NCI-H1092 treated with DMSO at 0.1 percent for 48 hours (cell line): Measurements from ENCODE around the gene CLK3.
A peak's percentile ranks its signal among the peaks of the same experiment; 100 is the strongest.
"Not testable (repeated sequence)": the region's sequence is repeated elsewhere in the genome, so short reads cannot be mapped to it uniquely, and the experiment has no call there.

Source experiments
- DNase-seq: peaks from one replicate; lab custom pipeline; 2025; lab: John Stamatoyannopoulos, UW

The CLK3 gene

GRCh38 chr15:74642348-74642733 is 26.7 kb downstream of the CLK3 start:
- no peak for DNase-seq

GRCh38 chr15:74642734-74643664 is 27.4 kb downstream of the CLK3 start:
- no peak for DNase-seq

- DNase-seq: no peak
Measured at GRCh38 chr15:74643665-74644204, 28.1 kb downstream of the CLK3 start.

GRCh38 chr15:74646480-74646879 is 30.8 kb downstream of the CLK3 start:
- DNase-seq: no peak

- DNase-seq: no peak
Measured at GRCh38 chr15:74648051-74648842, 32.6 kb downstream of the CLK3 start.

- peak; percentile 73 for DNase-seq
Measured at GRCh38 chr15:74651242-74651741, 35.7 kb downstream of the CLK3 start.

- DNase-seq: no peak
Measured at GRCh38 chr15:74653426-74654102, 37.9 kb downstream of the CLK3 start.

GRCh38 chr15:74655424-74655823 is 39.8 kb downstream of the CLK3 start:
- no peak for DNase-seq

- DNase-seq: no peak
Measured at GRCh38 chr15:74656935-74657535, 41.4 kb downstream of the CLK3 start.

- no peak for DNase-seq
Measured at GRCh38 chr15:74657846-74658245, 42.2 kb downstream of the CLK3 start.

GRCh38 chr15:74661280-74661679 is 45.6 kb downstream of the CLK3 start:
- DNase-seq: not testable (repeated sequence)

GRCh38 chr15:74662064-74662860 is 46.6 kb downstream of the CLK3 start:
- no peak for DNase-seq

GRCh38 chr15:74663303-74664027 is 47.8 kb downstream of the CLK3 start:
- no peak for DNase-seq

GRCh38 chr15:74664028-74664616 is 48.5 kb downstream of the CLK3 start:
- DNase-seq: no peak

GRCh38 chr15:74664670-74665069 is 49.0 kb downstream of the CLK3 start:
- DNase-seq: no peak

- no peak for DNase-seq
Measured at GRCh38 chr15:74667975-74668374, 52.3 kb downstream of the CLK3 start.

- DNase-seq: no peak
Measured at GRCh38 chr15:74669627-74670026, 54.0 kb downstream of the CLK3 start.

GRCh38 chr15:74674161-74674560 is 58.5 kb downstream of the CLK3 start:
- no peak for DNase-seq

GRCh38 chr15:74676801-74677200 is 61.2 kb downstream of the CLK3 start:
- no peak for DNase-seq
